Vagina (tissue), 2 donors: Measurements from ENCODE around the gene ZNF582. TPM values are rescaled to one million over a fixed set of nuclear protein-coding genes. Genes with fewer than 3 reads are reported as not detected.

Source experiments
- DNase-seq, 2 donors: peaks; one replicate each; pipeline ENCODE4 v3.0.0-alpha.2; 2017; ENCODE audit errors: extremely low spot score in 2 of 2
- H3K27ac ChIP-seq: fragments of 200-600 bp; sonication (generic); one replicate; pipeline ENCODE4 v1.5.1; 2019
- H3K27me3 ChIP-seq: fragments of 200-600 bp; sonication (generic); one replicate; pipeline ENCODE4 v1.5.1; 2019
- H3K36me3 ChIP-seq, 2 donors: fragments of 200-600 bp; sonication (generic); one replicate each; pipeline ENCODE4 v1.5.1; 2017 to 2019
- H3K4me1 ChIP-seq: fragments of 200-600 bp; sonication (generic); one replicate; pipeline ENCODE4 v1.5.1; 2019
- H3K4me3 ChIP-seq, 2 donors: fragments of 200-600 bp; sonication (generic); 1 replicate in 1 of 2; 2 replicates in 1 of 2; pipeline ENCODE4 v1.5.1; 2016 to 2019
- H3K9me3 ChIP-seq: fragments of 200-600 bp; sonication (generic); one replicate; pipeline ENCODE4 v1.5.1; 2019
- CTCF ChIP-seq, 3 experiments: fragments of 450-650 bp in 2 of 3; fragments of 200-600 bp in 1 of 3; sonication (generic) in 1 of 3; IDR thresholded peaks; one replicate each; pipeline ENCODE4 v1.5.1; 2017 to 2019; ENCODE audit warnings: antibody characterized with exemption in 3 of 3, mild to moderate bottlenecking in 2 of 3, moderate library complexity in 2 of 3
- POLR2A ChIP-seq, 2 donors: fragments of 450-650 bp; IDR thresholded peaks; one replicate each; pipeline ENCODE4 v1.6.1; 2017; ENCODE audit warnings: antibody characterized with exemption in 2 of 2, mild to moderate bottlenecking in 2 of 2, moderate library complexity in 2 of 2
- POLR2AphosphoS5 ChIP-seq, 2 donors: sonication (generic); formaldehyde crosslinking; IDR thresholded peaks; one replicate each; pipeline ENCODE4 v1.9.0; 2017; ENCODE audit warnings: antibody characterized with exemption in 2 of 2, mild to moderate bottlenecking in 2 of 2, low read depth in 1 of 2; ENCODE audit not compliant: insufficient read depth in 1 of 2
- intact Hi-C: fragments of 100-400 bp; cut with DNase I; formaldehyde crosslinking; loops from one replicate; pipeline ENCODE4 v1.15.1; 2023
- total RNA-seq: library from RNA; depleted of rRNA; stranded (reverse); fragments of >200 nt; gene quantifications from one replicate; pipeline ENCODE4 v1.2.3, GENCODE V29; 2016

Gene ZNF582
- total RNA-seq, 1 donor from 2014 or later: 6.9 TPM

GRCh38 chr19:56405062-56405461 lies 11.7 kb upstream of the ZNF582 start:
- Histone ChIP-seq H3K27ac (no peak overlapping the region), H3K9me3 (peaks cover 27% of the 10 kb centered on the region), H3K4me3 (peak overlapping the region; percentile 62 to 65), H3K27me3 (no peaks in the 10 kb centered on the region), H3K4me1 (peaks cover 19% of the 10 kb centered on the region), H3K36me3 (peaks cover 7 to 44% of the 10 kb centered on the region in 2 donors)
- intact Hi-C loops: no loop called here
- no peak for DNase-seq
- TF ChIP-seq CTCF (IDR thresholded peaks at IDR 0.05) (no peak), POLR2AphosphoS5 (IDR thresholded peaks at IDR 0.05; ENCODE audit: insufficient read depth in 1 of 2, low read depth in 1 of 2) (no peak), POLR2A (IDR thresholded peaks at IDR 0.05) (no peak)

GRCh38 chr19:56404705-56405056 lies 11.3 kb upstream of the ZNF582 start:
- intact Hi-C loops: no loop called here

GRCh38 chr19:56403764-56404704 lies 10.7 kb upstream of the ZNF582 start, which contains the start of gene ZNF583:
TSS of gene ZNF583 (plus strand) at chr19:56404332. CDS start at chr19:56407115, 2,783 bp downstream.
- intact Hi-C loops: no loop called here
- peak in 1 of 2 donors; percentile 93 for DNase-seq

More at GRCh38 chr19:56404705-56405056, 11.3 kb upstream of the ZNF582 start:
- Histone ChIP-seq H3K4me1 (peaks cover 19% of the 10 kb centered on the region), H3K9me3 (peaks cover 27% of the 10 kb centered on the region), H3K27ac (peak overlapping the region; percentile 93), H3K36me3 (peaks cover 6 to 41% of the 10 kb centered on the region in 2 donors), H3K4me3 (peak overlapping the region; percentile 62 to 65), H3K27me3 (no peaks in the 10 kb centered on the region)
- TF ChIP-seq POLR2AphosphoS5 (IDR thresholded peaks at IDR 0.05; ENCODE audit: insufficient read depth in 1 of 2, low read depth in 1 of 2) (no peak), CTCF (IDR thresholded peaks at IDR 0.05) (no peak), POLR2A (IDR thresholded peaks at IDR 0.05) (no peak)
- no peak for DNase-seq

GRCh38 chr19:56403261-56403660 lies 9.9 kb upstream of the ZNF582 start:
- peaks cover 0 to 37% of the 10 kb centered on the region in 2 donors for H3K36me3 ChIP-seq
- TF ChIP-seq CTCF (IDR thresholded peaks at IDR 0.05) (no peak), POLR2AphosphoS5 (IDR thresholded peaks at IDR 0.05; ENCODE audit: insufficient read depth in 1 of 2, low read depth in 1 of 2) (no peak), POLR2A (IDR thresholded peaks at IDR 0.05) (no peak)
- H3K4me3 ChIP-seq: peak overlapping the region; percentile 62 to 65
- H3K27ac ChIP-seq: peak overlapping the region; percentile 93
- intact Hi-C loops: no loop called here
- H3K4me1 ChIP-seq: peaks cover 19% of the 10 kb centered on the region
- no peak for DNase-seq
- no peaks in the 10 kb centered on the region for H3K27me3 ChIP-seq
- peaks cover 14% of the 10 kb centered on the region for H3K9me3 ChIP-seq

More at GRCh38 chr19:56403764-56404704, 10.7 kb upstream of the ZNF582 start, which contains the start of gene ZNF583:
- H3K4me3 ChIP-seq: peak within 1 kb of the TSS; percentile 62 to 65
- peaks cover 22% of the 10 kb centered on the region for H3K9me3 ChIP-seq
- peak within 1 kb of the TSS; percentile 93 for H3K27ac ChIP-seq
- peaks cover 19% of the 10 kb centered on the region for H3K4me1 ChIP-seq
- peak; percentile 82 to 92 for TF ChIP-seq POLR2AphosphoS5 (IDR thresholded peaks at IDR 0.05; ENCODE audit: insufficient read depth in 1 of 2, low read depth in 1 of 2)
- TF ChIP-seq POLR2A (IDR thresholded peaks at IDR 0.05): no peak
- no peaks in the 10 kb centered on the region for H3K27me3 ChIP-seq
- peaks cover 0 to 37% of the 10 kb centered on the region in 2 donors for H3K36me3 ChIP-seq

- Histone ChIP-seq H3K27me3 (no peaks in the 10 kb centered on the region), H3K9me3 (peaks cover 11% of the 10 kb centered on the region), H3K27ac (no peak overlapping the region), H3K36me3 (peaks cover 0 to 23% of the 10 kb centered on the region in 2 donors), H3K4me3 (no peak overlapping the region), H3K4me1 (peaks cover 19% of the 10 kb centered on the region)
- no peak for DNase-seq
- intact Hi-C loops: no loop called here
- no peak for TF ChIP-seq POLR2A (IDR thresholded peaks at IDR 0.05)
- TF ChIP-seq CTCF (IDR thresholded peaks at IDR 0.05): no peak
Observed at GRCh38 chr19:56400485-56400884, 7.2 kb upstream of the ZNF582 start.
